CD4-positive, alpha-beta T cell treated with Interleukin-10 for 1 hour (primary cell): ENCODE measurements around the gene OSBPL2.

Experiments
- DNase-seq: peaks from one replicate; pipeline ENCODE4 v3.0.0-alpha.2; 2020

Gene OSBPL2

DNA sequence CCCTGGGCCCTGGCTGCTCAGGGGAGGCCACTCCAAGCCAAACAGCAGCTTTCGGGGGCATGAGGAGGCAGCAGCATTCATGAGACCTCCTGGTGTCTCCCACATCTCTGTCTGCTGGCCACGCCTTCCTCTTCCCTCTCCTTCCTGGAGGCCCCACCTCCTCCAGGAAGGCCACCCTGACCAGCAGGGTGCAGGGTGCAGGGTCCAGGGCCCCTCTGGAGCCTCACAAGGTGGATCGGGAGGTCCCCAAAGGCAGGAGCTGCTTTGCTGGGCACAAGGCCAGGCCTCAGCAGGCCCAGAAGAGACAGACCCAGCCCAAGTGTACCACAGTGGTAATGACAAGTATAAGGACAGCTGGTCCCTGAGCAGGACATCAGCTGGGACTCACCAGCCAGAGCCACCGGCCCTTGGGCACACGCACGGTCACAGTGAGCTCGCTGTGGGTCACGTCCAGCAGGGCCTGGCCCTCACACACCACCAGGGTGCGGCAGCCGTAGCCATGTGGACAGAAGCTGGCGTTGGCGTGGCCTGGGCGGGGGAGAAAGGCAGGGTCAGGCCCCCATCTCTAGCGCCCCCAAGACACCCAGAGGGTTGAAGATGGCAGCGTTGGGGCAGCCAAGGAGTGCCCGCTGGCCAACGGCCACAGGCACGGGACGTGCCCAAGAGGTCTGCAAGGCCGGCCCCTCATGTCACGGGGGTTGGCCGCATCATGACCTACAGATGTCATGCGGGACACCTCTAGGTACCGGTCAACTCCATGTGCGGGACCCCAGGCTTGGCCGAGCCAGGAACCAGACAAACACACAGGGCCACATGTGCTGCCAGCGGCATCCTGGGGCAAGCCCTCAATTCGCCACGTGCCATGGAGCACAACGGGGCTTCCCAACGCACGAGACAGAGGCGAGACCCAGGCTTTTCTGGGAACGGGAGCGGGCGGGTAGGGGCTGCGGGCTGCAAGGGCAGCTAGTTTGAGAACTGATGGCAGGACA lies 91.4 kb downstream of the OSBPL2 start:
- no peak for DNase-seq

DNA sequence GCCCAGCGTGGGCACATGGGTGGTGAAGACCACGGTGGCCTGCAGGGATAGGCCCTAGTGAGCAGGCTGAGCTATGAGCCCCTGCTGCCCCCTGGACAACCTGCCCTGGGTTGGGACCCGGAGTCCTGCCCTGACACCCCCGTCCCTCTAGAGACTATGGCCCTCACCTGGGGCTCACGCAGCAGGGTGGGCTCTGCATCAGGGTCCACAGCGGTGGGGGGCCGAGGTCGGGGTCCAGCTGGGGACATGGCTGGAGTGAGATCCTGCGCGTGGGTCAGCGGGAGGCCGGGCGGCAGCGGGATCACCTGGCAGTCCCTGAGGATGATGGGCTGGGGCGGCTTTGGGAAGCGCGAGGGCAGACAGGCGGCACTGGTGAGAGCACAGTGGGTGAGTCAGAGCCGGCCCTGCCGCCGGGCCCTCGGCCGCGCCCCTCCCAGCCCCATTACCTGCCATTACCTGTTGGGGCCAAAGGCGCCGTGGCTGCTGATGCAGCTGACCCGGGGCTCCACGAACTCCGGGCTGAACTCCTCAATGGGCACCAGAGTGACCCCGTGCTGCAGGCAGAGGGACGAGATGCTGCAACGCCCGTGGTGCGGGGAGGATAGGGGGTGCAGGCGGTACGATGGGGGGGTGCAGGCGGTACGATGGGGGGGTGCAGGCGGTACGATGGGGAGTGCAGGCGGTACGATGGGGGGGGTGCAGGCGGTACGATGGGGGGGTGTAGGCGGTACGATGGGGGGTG lies 92.4 kb downstream of the OSBPL2 start:
- DNase-seq = no peak

DNA sequence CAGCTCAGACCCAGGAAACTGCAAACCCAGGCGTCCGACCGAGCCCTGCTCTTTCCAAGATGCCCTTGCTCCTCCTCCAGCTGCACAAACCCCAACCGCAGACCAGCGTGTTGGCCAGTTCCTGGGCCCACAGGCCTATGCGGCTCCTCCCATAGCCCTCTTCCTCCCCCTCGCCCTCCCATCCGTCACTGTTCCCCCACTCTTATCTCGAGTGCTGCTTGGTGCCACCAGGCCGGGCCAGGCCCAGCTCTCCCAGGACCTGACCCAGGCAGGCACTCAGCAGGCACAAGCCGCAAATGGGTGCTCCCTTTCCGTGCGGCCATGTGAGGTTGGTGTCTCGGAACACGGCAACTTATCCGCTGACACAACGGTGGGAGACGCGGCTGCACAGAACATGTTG lies 93.0 kb downstream of the OSBPL2 start:
- no peak for DNase-seq

DNA sequence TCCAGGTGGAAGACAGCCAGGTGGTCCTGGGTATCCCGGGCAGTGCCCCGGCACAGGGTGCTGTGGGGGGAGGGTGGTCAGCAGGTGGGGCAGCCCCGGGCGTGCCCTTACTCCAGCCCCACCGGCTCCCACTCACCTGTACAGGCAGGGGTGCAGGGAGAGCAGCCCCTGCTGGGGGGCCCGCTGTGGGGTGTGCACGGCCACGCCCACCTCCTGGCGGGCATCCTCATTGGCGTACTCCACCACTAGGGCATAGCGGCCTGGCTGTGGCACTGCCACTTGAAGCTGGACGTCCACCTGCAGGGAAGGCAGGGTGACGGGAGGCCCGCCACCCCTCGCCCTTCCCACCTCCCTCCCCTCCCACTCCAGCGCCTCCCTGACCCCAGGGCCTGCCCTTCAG lies 94.1 kb downstream of the OSBPL2 start:
- DNase-seq = no peak

DNA sequence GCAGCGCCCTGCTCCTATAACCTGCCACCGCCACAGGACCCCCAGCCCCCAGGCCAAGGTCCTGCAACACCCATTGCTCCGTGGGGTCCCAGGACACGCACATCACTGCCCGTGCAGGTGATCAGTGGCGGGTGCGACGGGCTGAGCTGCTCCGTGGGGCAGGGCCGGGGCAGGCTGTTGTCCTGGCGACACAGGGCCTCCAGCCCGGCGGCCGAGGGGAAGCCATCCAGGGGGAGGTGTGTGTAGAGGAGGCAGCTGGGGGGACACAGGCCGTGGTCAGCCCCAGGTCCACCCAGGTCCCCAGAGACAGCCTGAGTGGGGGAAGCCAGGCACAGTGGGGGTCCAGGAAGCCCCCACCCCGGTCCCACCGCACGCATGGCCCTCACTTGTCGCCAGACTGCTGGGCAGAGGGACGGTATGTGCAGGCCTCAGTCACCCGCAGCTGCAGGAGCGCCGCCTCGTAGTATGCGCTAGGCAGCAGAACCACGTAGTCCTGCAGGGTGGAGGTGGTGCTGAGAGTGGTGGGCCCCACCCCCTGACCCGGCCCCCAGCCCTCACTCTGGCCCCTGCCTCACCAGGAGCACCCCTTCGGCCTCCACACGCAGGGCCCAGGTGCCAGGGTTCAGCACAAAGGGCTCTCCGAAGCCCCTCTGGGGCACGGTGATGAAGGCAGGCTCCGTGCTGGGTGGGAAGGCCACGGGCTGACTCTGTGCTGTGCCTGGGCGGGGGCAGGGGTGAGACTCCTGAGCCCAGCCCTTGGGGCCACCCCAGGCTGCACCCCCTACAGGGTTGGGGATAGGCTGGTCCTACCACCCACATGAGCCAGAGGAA lies 94.9 kb downstream of the OSBPL2 start:
- no peak for DNase-seq

DNA sequence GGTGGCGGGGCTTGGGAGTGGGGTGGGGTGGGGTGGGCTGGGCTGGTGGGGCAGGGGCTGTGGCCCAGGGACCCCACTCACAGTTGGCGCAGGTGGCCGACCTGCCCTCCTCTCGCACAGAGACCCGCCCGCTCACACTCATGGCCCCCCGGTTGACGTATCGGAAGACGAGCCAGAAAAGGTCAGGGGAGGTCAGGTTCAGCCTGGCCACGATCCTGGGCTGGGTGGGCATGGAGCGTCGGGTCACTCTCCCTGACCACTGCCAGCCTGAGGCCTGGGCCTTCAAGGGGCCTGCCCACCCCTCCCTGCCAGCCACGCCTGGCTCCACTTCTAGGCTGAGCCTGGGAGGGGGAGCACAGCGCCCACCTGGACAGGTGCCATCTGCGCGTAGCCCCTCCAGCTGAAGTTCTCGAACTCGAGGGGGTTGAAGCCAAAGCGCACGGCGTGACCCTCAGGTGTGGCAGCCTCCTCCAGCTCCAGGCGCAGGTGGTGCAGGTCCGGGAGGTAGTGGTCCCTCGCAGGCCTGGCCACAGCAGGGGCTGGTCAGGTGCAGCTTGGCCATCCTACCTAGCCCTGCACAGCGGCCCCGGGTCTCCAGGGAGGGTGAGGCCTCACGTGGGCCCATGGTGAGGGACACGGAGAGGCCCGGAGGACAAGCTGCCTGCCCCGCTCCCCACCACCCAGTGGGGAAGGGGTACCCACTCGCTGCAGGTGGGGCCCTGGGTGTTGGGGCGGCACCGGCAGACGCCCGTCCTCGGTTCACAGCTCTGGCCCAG lies 95.7 kb downstream of the OSBPL2 start:
- no peak for DNase-seq

DNA sequence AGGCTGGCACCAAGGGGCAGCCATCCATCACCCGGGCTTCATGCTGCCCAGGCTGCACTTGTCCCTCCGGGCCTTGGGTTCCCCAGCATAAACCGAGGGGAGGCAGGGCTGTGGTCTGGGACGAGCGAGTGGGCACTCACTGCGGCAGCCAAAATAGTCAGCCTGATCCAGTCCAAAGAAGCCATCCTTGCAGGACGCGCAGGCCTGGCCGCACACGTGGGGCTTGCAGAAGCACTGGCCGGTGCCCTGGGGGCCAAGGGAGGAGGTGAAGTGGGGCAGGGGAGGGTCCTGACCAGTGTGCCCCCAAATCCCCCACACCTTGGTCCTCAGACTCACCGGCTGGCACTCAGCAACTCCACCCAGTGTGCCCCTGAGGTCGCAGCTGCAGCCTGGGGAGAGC lies 96.6 kb downstream of the OSBPL2 start:
- no peak for DNase-seq

DNA sequence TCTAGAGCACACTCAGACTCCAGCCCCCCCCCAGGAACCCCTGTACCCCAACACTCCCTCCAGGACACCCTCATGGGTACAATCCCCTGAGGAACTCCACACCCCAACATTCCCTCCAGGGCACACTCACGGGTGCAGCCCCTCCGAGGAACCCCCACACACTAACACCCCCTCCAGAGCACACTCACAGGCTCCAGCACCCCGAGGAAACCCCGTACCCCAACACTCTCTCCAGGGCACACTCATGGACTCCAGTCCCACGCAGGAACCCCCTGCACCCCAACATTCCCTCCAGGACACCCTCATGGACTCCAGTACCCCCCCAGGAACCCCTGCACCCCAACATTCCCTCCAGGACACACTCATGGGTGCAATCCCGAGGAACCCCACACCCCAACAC lies 97.2 kb downstream of the OSBPL2 start:
- DNase-seq = no peak

DNA sequence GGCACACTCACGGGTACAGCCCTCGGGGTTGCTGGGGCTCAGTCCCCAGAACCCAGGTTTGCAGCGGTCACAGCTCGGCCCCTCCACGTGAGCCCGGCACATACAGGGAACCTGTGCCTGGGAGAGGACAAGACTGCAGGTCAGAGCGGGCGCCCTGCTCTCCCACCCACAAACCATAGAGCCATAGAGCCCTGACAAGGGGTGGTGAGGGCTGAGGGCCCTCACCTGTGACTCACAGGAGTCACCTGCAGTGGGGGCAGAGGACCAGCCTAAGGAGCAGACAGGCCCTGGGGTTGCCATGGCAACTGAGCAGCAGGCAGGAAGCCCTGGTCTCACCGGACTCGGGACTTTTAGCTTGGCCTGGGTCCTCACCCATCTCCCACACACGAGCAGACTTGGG lies 98.0 kb downstream of the OSBPL2 start:
- DNase-seq = no peak

DNA sequence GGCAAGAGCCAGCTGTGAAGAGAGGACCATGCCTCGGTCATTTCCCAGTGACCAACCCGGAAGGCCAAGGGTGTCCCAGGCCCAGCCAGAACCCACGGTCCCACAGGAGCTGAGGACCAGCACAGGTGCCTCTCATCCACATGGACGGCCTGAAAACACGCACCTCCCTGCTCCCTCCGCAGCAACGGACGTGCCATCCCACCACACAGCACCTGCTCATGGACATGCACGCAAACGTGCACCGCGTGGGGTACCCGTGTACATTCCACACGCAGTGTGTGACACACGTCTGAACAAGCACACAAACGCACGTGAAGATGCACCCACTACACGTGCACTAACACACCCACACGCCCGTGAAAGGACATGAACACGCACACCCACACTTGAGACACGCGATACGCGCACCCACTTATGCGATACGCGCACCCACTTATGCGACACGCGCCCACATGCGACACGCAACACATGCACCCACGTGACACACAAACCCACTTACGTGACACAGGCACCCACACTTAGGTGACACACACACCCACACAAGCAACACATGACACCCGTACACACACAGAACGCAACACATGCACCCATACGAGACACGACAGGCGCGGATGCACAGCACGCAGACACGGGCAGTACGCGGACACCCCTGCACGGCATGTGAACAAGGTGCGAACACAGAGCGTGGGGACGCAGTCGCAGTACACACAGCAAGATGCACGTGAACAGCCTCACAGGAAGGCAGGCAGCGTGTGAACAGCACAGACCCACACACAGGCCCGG lies 98.6 kb downstream of the OSBPL2 start:
- DNase-seq = no peak

DNA sequence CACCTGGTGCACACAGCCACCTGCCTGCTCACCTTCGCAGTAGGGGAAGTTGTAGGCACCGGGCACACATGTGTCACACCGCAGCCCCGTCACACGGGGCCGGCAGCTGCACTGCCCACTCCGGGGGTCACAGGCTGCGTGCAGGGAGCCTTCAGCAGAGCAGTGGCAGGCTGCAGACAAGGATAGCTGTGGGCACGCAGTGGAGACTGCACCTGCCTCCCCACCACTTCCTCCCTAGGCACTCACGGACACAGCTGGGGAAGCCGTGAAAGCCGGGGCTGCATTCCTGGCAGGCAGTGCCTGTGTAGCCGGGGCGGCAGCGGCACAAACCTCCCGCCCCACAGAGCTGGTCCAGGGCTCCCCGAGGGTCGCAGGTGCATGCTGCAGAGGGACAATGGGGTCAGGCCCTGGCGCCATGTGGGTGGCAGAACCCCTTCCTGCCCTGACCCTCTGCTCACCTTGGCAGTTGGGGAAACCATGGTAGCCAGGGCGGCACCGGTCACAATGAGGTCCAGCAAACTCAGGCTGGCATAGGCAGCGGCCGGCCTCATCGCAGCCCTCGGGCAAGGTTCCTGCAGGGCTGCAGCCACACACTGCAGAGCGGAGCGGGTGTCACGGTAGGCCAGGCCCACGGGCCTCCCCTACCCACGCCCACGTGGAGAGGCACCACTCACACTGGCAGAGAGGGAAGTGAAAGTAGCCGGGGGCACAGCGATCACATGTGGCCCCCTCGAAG lies 99.4 kb downstream of the OSBPL2 start:
- DNase-seq = no peak

DNA sequence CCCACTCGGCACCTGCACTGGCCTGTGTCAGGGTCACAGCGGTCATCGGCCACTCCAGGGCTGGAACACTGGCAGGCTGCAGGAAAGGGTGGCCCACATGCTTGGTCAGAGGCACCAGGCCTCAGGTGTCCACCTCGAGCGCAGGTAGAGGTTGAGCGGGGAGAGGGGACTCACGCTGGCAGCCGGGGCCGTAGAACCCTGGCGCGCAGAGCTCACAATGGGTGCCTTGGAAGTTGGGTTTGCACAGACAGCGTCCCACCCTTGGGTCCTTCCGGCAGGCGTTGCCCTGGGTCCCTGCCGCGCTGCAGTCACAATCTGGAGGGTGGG lies 99.9 kb downstream of the OSBPL2 start:
- no peak for DNase-seq

DNA sequence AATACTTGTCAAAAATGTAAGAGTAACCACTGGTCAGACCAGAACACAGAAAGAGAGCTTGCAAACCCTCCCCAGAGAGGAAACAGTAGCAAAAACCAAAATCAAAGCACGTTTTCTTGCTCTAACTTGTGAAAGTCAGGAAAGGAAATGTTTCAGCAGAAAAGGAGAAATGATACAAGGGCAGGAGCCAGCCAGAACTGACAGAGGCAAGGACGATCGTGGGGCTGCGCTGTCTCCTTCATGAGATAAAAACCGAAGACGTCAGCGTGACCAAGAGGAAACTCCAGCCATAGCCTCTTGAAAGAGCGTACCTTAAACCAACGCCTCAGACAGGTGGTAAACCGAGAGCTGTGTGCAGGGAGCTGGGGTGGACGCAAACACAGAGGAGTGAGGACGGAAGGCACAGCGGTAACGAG lies 101.3 kb downstream of the OSBPL2 start:
- DNase-seq = no peak

DNA sequence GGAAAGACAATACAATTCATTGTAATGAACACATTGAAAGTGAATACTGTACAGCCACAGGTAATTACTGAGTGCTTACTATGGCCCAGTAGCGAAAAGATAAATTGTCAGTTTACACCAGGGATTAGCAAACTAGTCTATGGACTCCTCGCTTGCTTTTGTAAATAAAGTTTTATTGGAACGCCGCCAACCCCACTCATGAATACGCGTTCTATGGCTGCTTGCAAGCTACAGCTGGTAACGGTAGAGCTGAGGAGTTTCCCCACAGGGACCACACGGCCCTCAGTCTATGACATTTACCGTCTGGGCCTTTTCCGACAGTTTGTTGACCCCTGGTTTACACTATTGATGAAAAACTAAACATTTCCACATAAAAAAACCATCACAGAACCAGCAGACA lies 104.6 kb downstream of the OSBPL2 start:
- no peak for DNase-seq

DNA sequence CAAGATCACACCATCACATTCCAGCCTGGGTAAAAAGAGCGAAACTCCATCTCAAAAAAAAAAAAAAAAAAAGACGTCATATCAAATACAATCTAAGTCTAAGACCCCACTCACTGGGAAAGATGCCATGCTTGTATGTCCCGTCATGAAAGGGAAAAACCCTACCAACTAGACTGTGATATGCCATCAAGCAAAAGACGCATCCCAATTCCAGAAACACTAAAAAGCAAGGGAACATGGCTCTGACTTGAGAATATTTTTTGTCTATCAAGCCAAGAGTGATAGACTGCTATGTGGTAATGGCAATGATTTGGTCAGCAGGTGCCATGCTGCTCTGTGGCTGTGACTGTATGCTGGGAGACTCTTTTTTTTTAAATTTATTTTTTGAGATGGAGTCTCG lies 105.8 kb downstream of the OSBPL2 start:
- no peak for DNase-seq

DNA sequence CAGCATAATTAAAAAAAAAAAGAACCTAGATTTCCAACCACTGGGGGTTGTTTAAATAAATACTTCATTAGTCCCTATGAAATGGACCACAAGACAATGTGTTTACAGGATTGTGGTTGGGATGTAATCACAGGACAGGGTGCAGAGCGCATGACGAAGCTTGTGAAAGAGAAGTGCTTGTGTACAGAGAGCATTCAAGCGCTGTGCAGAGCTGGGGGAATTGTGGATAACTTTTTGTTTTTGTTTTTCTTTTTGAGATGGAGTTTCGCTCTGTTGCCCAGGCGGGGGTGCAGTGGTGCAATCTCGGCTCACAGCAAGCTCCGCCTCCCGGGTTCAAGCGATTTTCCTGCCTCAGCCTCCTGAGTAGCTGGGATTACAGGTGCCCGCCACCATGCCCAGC lies 106.5 kb downstream of the OSBPL2 start:
- no peak for DNase-seq
